ENCODE data around the gene E2F4.
A peak's percentile ranks its signal among the peaks of the same experiment; 100 is the strongest.

DNA sequence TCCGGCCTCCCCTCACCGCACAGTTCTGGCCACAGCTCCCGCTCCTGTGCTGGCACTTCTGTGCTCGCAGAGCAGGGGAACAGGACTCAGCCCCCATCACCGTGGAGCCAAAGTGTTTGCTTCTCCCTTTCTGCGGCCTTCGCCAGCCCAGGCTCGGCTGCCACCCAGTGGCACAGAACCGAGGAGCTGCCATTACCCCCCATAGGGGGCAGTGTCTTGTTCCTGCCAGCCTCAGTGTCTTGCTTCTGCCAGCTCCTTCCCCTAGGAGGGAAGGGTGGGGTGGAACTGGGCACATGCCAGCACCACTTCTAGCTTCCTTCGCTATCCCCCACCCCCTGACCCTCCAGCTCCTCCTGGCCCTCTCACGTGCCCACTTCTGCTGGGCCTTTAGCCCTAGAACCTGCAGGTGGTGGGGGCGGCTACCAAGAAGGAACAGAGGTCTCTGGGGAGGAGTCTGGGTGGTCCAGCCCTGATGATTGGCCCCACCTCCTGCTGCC is 6.3 kb downstream of the E2F4 start:
- TF ChIP-seq POLR2AphosphoS5 (IDR thresholded peaks at IDR 0.05) (peak in 2 of 3 donors; percentile 59 to 71), CTCF (IDR thresholded peaks at IDR 0.05 in 8 of 11, conservative IDR thresholded peaks at IDR 0.05 in 3 of 11) (peak in 9 of 11 experiments; percentile 15 to 68 (median 55))

Measured in spleen (tissue), 7 donors.